ENCODE results near the gene HCCS. TPM values are rescaled to one million over a fixed set of nuclear protein-coding genes. Genes with fewer than 3 reads are reported as not detected.

Gene HCCS
- 50.8 TPM for total RNA-seq
- long read RNA-seq, transcript HCCS-202 (7 exons, 1,072 nt), result major isoform, 28 of 33 reads
- long read RNA-seq, partial matches to known transcripts, result 2 of 33 reads
- long read RNA-seq, other reads (novel, unspliced or antisense), result 3 of 33 reads

DNA sequence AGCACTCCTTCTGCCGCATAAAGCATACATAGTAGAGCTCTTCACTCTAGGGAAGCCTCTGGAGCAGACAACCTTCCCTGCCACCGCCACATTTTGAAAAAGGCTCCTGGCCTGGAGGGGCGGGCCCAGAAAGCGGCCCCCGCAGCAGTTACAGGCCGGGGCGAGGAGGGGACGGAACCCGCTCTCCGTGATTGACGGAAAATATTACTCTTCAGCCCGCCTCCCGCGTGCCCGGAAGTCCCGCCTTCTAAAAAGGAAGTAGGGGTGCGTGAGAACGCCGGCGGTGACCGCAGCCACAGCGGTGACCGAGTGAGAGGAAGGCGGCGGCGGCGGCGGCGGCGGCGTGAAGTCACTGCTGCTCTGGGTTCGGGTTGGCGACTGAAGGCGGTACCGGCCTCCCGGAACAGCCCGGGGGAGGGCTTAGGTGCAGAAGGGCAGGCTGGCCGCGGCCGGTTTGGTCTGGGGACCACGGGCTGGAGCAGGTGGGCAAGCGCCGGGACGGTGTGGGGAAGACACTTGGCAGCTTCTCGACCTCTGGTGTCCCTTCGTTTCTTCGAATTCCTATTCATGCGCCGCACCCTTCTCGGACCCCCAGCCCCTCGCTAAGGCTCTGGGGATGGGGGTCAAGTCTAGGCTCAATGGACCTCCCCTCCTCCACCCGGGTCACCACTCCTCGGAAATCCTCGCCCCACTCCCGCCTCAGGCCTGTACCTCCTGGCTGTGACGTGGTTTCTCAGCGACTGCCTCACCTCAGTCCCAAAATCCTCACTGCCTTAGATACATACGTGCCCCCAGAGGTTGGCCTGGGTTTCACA is at the start of gene HCCS:
TSS of gene HCCS (plus strand) at position 296 of the 815 bp plus-strand sequence. CDS start 729 bp downstream, outside the sequence.
- ATAC-seq (peak; percentile 96), DNase-seq (ENCODE audit: missing footprints) (peak; percentile 94)
- intact Hi-C loops (cut with DNase I), result loop anchor here (10.0 kb wide), 1 partner anchor 644 kb away; the partner anchor contains the start of gene MSL3

DNA sequence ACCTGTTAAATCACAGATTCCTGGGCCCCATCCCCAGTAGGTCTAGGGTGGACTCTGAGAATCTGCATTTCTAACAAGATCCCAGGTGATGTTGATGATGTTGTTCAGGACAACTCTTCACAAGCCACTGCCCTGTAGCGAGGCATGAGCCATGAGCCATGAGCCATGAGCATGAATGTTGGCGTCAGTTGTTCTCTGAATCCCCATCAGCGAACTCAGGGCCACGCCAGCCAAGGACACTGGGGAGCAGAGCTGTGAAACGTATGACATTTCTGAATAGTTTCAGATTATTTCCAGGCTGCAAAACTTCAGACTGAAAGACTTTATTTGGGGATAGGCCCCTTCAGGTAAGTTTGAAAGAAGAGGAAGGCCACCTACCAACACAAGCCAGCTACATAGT is 46.9 kb upstream of the HCCS start:
- DNase-seq (ENCODE audit: missing footprints), result no peak
- intact Hi-C loops (cut with DNase I), result no loop called here
- no peak for ATAC-seq

DNA sequence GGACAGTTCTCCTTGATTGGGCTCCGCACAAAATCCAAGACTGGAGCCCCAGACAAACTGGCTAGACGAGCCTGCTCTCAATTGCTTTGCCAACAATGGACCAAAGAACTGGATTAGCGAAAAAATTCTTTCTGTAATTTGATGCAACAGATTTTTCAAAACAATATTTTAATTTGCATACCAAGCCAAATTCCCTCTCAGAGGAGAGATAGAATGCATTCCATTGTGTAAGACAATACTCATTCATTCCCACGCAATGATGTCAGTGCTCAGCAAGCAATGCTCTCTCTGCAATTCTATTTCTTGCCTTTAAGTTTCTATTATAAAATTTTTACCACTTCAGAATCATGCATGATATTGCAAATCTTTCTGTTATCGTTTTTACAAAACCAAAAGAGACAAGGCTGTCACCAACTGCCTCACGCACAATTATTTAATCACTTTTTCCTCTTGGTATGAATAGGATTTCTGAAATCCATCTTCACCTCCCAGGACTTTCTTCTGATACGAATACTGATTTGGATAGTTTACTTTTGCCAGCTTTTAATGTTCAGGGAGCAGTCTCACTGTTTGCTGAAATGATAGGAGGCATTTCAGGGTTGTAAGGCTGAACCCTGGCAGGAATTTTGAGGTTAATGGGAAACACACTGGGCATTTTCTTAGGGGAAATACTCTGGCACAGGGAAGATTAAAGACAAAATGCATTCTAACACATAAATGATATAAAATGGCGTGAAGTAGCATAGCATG is 46.1 kb upstream of the HCCS start:
- intact Hi-C loops (cut with DNase I), result no loop called here
- no peak for ATAC-seq

DNA sequence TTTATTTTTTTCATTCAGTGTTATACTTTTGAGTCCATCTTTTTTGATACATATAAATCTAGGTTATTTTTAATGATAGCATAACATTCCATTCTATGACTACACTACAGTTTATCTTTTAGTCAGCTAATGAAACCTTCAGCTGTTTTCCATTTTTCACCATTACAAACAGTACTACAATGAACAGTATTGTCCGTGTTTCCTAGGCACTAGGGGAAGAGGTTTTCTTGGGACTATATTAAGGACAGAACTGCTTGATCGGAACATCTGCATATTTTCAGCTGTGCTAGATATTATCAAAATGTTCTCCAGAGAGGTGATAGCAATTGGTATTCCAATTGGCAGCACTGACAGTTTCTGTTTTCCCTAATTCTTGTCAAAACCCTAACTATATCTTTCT is 44.3 kb upstream of the HCCS start:
- no peak for ATAC-seq
- intact Hi-C loops (cut with DNase I), result no loop called here
- DNase-seq (ENCODE audit: missing footprints), result no peak

More for the DNA sequence above, 46.1 kb upstream of the HCCS start:
- DNase-seq (ENCODE audit: missing footprints), result no peak

DNA sequence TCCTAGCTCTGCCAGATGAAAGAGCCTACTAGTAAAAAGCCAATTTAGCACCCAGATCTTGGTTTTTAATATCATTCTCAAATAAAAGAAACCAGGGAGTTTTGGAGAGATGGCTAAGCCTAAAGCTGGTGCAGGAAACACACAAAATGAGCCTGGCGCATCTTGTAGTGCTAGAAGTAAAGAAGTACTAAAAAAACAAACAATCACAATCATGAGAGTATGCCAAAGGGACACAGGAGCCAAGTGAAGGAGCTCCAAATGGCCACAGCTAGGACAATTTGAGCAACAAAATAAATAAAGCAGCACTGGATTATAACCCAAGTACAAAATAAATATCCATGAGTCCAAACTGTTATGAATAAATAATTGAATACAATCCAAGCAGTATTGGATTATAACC is 37.8 kb upstream of the HCCS start:
- DNase-seq (ENCODE audit: missing footprints) (no peak), ATAC-seq (no peak)
- intact Hi-C loops (cut with DNase I), result no loop called here

DNA sequence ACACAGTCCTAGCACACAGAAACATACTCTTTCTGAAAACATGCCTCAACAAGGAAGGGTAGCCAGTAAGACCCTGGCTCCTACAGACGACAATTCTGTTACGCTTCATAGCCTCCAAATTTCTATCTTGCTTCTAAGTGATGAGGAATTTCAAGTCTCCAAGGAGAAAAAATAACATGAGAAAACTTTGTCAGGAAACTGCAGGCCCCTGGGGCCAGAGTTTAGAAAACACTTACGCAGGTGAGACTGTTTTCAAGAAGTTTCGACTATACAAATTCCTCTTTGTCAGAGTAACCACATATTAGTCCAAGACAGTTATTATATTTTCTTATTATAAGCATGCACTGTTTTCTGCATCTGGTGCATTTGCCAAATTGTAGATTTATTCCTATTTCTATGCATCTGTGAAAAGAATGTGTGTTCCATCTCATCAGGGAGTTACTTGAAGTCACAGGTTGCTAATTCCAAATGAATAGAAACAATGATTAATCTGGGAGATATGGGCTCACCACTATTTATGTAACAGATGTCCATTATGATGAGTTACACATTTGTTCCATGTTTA is 30.3 kb upstream of the HCCS start:
- ATAC-seq (no peak), DNase-seq (ENCODE audit: missing footprints) (no peak)
- intact Hi-C loops (cut with DNase I), result no loop called here

DNA sequence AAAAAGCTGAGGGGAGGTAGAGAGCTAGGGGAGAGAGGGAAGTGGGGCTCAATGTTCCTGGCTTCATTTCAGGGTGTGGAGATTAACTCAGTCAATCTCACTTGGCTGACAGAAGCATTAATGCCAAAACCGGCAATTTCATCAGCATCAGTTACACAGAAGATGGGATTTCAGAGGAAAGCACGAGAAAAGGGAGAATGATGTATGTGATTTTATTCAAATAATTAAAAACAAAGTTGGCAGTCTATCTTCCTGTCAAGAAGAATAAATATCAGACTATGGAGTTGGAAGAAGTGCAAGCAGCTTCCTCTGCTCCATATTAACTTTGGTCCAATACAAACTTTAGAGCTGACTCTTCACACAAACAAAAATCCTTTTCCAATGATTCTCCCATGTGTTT is 29.6 kb upstream of the HCCS start:
- DNase-seq (ENCODE audit: missing footprints) (no peak), ATAC-seq (no peak)
- intact Hi-C loops (cut with DNase I), result no loop called here

DNA sequence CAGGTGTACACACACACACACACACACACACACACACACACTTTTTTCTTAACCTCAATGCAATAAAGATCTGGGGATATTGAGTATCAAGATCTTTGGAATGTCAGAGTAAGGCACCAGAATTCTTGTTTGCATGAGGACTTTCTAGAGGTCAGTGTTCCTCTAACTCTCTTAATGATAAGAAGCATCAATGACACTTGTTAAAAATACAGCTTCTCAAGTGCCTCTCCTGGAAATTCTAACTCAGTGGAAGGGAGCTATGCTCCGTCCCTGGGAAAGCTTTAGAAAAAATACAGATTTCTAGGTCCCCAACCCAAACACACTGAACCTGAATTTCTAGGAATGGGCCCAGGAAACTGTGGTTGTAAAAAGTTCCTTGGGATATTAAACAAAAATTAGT is 25.8 kb upstream of the HCCS start:
- intact Hi-C loops (cut with DNase I), result no loop called here
- ATAC-seq (no peak), DNase-seq (ENCODE audit: missing footprints) (no peak)

DNA sequence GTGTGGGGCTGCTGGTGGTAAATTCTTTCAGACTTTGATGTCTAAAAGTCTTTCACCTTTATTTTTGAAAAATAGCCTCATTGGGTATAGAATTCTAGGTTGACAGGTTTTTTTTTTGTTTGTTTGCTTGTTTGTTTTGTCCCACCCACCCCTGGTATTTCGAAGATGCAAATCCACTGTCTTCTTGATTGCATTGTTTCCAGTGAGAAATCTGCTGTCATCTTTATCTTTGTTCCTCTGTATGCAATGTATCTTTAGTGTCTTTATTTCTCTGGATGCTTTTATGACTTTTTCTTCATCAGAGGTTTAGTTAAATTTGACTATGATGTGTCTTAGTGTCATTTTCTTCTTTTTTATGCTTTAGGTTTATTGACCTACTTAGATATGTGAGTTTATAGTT is 21.3 kb upstream of the HCCS start:
- intact Hi-C loops (cut with DNase I), result no loop called here
- no peak for DNase-seq (ENCODE audit: missing footprints)
- ATAC-seq, result no peak

DNA sequence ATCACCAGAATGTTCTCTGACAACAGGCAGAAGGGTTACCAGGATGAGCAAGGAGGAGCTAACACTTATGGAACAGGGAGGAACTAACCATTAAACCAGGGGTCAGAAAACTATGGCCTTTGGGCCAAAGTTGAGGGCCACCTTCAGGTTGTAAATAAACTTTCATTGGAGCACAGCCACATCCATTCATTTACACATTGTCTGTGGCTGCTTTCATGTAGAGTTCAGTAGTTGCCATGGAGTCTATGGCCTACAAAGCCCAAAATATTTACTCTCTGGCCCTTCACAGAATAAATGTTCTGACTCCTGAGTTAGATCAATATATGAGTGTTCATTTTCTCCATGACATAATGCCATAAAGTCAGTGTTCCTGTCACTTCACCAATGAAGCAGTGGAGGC is 13.2 kb upstream of the HCCS start:
- DNase-seq (ENCODE audit: missing footprints) (no peak), ATAC-seq (no peak)
- intact Hi-C loops (cut with DNase I), result no loop called here

DNA sequence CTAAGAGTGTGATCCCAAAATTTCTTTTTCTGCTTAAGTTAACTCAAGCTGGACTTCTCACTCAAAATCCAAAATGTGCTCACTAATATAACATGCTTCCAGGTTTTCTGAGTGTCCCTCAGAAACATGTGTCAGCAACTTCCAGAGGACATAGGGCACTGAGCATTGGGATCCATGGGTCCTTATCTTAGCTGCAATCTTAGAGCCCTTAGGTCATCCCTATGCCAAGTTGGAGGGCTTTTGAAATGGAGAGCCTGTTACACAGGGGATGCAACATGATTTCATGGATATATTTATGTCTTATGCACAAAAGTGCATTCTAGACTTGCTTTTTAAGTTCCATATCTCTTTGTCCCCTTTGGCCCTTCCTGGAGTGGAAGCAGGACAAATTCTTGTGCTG is 11.7 kb upstream of the HCCS start:
- ATAC-seq (no peak), DNase-seq (ENCODE audit: missing footprints) (no peak)
- intact Hi-C loops (cut with DNase I), result no loop called here

DNA sequence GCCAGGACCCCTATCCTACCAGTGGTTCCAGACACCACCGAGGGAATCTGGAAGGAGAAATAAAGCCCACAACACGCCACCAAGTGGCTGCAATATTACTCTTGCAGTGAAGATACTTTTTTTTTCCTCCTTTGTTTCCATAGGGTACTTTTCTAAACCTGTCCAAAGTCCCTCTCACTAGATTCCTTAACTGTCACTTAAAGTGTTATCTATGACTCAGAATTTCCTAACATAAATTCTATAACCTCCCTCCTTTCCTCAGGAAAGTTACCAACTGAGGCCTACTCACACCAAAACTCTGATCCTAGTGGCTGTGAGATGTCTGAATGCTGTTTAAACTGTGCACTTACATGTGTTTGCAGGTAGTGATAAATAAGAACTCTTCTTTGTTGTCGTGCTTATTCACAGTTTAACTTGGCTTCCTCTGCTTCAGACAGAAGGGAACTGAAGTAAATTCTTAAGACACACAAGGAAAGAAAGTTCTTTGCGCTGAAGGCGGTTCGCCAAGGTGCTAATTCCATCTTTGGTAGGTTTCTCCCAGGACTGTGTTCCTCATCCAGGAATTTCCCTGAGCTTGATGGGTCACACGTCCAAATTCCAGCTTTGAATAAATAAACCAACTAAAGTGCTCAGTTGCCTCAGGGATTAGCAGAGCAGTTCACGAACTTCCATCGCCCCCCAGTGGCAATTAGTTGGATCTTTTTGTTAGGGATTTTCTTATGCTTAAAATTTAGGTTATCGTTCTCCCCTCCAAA is 10.7 kb upstream of the HCCS start:
- no peak for ATAC-seq
- intact Hi-C loops (cut with DNase I), result no loop called here
- DNase-seq (ENCODE audit: missing footprints), result no peak

DNA sequence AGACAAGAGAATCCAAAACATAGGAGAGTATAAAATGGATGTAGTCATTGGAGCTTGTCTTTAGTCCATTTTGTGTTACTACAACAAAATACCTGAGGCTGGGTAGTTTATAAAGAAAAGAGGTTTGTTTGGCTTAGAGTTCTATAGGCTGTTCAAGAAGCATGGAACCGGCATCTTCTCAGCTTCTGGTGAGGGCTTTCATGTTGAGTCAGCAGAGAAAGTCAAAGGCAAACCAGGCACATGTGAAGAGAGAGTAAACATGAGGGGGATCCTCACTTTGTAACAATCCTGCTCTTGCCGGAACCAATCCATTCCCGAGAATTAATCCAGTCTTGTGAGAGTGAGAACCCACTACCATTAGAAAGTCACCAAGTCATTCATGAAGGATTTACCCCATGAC is 8.1 kb upstream of the HCCS start:
- DNase-seq (ENCODE audit: missing footprints) (no peak), ATAC-seq (no peak)
- intact Hi-C loops (cut with DNase I), result no loop called here

DNA sequence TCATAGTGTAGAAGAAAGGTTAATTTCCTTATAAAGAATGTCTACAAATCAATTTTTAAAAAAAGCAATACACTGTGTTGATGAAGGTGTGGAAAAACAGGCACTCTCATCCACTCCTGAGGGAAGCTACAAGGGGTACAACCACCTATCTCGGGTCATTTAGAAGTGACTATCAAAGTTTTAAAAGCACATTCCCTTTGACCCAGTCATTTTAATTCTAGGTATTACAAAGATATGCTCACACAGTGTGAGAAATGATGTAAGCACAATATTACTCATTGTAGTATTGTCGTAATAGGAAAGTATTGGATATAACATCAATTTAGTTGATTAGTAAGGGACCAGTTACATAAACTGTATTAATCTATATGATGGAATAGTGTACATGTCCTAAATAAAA is 7.4 kb upstream of the HCCS start:
- intact Hi-C loops (cut with DNase I), result no loop called here
- DNase-seq (ENCODE audit: missing footprints) (no peak), ATAC-seq (no peak)

DNA sequence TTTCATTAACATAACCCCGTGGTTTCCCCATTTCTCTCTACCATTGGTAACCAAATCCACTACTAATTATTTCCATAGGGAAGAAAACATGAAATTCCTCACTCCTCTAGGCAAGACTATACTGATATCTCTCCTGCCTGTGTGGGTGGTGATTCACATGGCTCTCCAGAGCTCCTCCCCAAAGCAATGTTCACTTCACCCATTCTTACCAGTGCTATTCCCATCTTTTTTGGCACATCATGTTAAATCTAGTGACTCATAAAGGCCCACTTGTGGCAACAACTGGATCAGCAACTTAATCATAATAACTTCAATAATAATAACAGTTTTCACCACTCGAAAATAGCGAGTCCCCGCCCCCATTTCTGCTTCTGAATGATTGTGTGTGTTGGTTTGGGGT is 6.1 kb upstream of the HCCS start:
- intact Hi-C loops (cut with DNase I), result no loop called here
- DNase-seq (ENCODE audit: missing footprints) (no peak), ATAC-seq (no peak)

DNA sequence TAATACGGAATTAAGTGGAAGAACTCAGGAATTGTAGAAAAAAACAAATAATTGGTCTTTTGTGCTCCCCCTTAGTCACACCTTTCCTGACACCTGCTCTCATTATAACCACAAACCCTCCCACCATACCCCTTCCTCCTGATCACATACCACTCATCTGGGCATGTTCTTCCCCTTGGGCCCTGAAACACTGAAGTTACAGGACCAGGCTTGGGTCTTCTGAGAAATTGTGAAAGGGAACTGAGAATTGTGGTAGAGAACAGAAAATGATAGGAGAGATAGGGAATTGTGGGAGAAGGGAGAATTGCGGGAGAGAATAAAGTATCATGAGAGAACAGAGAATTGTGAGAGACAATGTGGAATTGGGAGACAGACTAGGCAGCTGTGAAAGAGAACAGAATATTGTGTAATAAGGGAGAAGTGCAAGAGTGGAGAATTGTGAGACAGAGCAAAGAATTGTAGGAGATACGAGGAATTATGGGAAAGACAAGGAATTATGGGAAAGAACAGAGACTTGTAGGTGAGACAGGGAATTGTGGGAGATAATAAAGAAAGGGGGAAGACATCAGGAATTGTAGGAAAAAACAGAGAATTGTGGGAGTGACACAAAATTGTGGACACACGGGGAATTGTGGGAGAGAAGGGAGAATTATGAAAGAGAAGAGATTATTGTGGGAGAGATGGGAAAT is 2.7 kb upstream of the HCCS start:
- no peak for ATAC-seq
- DNase-seq (ENCODE audit: missing footprints), result no peak
- intact Hi-C loops (cut with DNase I), result no loop called here

DNA sequence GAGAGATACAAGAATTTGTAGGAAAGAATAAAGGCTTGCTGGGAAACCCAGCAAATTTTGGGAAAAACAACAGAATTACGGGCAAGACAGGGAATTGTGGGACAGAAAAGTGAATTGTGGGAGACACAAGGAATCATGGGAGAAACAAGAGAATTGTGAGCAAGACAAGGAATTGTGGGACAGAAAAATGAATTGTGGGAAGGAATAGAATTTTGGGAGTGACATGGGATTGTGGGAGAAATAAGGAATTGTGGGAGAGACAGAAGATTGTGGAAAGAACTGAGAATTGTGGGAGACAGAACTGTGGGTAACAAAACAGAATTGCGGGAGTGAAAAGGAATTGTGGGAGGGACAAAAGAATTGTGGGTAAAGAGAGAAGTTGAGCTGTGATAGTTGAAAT is 1.2 kb upstream of the HCCS start:
- ATAC-seq (no peak), DNase-seq (ENCODE audit: missing footprints) (no peak)
- intact Hi-C loops (cut with DNase I), result loop anchor here (10.0 kb wide), 1 partner anchor 645 kb away; the partner anchor contains the start of gene MSL3

DNA sequence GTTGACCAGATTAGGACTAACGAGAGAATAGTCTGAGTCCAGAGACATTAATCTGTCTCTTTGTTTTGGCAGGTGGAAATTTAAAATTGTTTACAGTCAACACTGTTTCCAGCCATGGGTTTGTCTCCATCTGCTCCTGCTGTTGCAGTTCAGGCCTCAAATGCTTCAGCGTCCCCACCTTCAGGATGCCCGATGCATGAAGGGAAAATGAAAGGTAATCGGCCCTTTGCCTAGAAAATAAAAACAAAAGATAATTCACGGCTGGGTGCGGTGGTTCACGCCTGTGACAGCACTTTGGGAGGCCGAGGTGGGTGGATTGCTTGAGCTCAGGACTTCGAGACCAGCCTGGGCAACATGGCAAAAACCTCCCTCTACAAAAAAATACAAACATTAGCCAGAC is 815 bp downstream of the HCCS start:
- DNase-seq (ENCODE audit: missing footprints) (no peak), ATAC-seq (no peak)
- intact Hi-C loops (cut with DNase I), result loop anchor here (10.0 kb wide), 1 partner anchor 643 kb away; the partner anchor contains the start of gene MSL3

All from Right ventricle myocardium inferior (tissue), 1 donor.